ENCODE results near the gene SCAP. TPM values are rescaled to one million over a fixed set of nuclear protein-coding genes. Genes with fewer than 3 reads are reported as not detected.

The SCAP gene
- total RNA-seq, 1 experiment from 2014 or later = 115 TPM

GRCh38 chr3:47495111-47495510 is 19.4 kb upstream of the SCAP start:
- H3K4me1 Mint-ChIP-seq = no peaks in the 10 kb centered on the region
- no peak overlapping the region for H3K4me3 Mint-ChIP-seq
- ATAC-seq = no peak
- peaks cover 37% of the 10 kb centered on the region for H3K36me3 Mint-ChIP-seq
- ChIA-PET CTCF (interaction anchor here (0.8 kb wide), 1 partner anchor 7 kb away, joined by 4 read pairs; no protein-coding TSS in a partner anchor), POLR2A (no interaction called here)
- H3K27me3 Mint-ChIP-seq (ENCODE audit: low read depth) = no peaks in the 10 kb centered on the region
- no peak overlapping the region for H3K27ac Mint-ChIP-seq
- no peak for DNase-seq (ENCODE audit: low spot score)
- no peak for TF ChIP-seq AFF4 (CRISPR knock-in tag; IDR thresholded peaks at IDR 0.05; ENCODE audit: borderline replicate concordance)
- TF ChIP-seq ZNF396 (CRISPR knock-in tag; IDR thresholded peaks at IDR 0.05; ENCODE audit: borderline replicate concordance) = no peak
- no peak for TF ChIP-seq NFATC4 (CRISPR knock-in tag; IDR thresholded peaks at IDR 0.05)
- TF ChIP-seq TEAD1 (CRISPR knock-in tag; IDR thresholded peaks at IDR 0.05) = no peak
- no peak for TF ChIP-seq HMGXB4 (CRISPR knock-in tag; IDR thresholded peaks at IDR 0.05)
- no peak for TF ChIP-seq ZNF232 (CRISPR knock-in tag; IDR thresholded peaks at IDR 0.05)
- TF ChIP-seq MYBL2 (CRISPR knock-in tag; IDR thresholded peaks at IDR 0.05) = no peak
- TF ChIP-seq NFE2L1 (CRISPR knock-in tag; IDR thresholded peaks at IDR 0.05) = no peak
- TF ChIP-seq, protein P1, sequence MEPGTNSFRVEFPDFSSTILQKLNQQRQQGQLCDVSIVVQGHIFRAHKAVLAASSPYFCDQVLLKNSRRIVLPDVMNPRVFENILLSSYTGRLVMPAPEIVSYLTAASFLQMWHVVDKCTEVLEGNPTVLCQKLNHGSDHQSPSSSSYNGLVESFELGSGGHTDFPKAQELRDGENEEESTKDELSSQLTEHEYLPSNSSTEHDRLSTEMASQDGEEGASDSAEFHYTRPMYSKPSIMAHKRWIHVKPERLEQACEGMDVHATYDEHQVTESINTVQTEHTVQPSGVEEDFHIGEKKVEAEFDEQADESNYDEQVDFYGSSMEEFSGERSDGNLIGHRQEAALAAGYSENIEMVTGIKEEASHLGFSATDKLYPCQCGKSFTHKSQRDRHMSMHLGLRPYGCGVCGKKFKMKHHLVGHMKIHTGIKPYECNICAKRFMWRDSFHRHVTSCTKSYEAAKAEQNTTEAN (CRISPR knock-in tag; IDR thresholded peaks at IDR 0.05) = no peak
- TF ChIP-seq, protein P2, sequence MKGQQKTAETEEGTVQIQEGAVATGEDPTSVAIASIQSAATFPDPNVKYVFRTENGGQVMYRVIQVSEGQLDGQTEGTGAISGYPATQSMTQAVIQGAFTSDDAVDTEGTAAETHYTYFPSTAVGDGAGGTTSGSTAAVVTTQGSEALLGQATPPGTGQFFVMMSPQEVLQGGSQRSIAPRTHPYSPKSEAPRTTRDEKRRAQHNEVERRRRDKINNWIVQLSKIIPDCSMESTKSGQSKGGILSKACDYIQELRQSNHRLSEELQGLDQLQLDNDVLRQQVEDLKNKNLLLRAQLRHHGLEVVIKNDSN (CRISPR knock-in tag; IDR thresholded peaks at IDR 0.05) = no peak
- TF ChIP-seq, protein P3, sequence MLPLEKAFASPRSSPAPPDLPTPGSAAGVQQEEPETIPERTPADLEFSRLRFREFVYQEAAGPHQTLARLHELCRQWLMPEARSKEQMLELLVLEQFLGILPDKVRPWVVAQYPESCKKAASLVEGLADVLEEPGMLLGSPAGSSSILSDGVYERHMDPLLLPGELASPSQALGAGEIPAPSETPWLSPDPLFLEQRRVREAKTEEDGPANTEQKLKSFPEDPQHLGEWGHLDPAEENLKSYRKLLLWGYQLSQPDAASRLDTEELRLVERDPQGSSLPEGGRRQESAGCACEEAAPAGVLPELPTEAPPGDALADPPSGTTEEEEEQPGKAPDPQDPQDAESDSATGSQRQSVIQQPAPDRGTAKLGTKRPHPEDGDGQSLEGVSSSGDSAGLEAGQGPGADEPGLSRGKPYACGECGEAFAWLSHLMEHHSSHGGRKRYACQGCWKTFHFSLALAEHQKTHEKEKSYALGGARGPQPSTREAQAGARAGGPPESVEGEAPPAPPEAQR (CRISPR knock-in tag; IDR thresholded peaks at IDR 0.05) = no peak
- no peak for TF ChIP-seq EMX1 (CRISPR knock-in tag; IDR thresholded peaks at IDR 0.05)
- TF ChIP-seq NR3C1 (CRISPR knock-in tag; conservative IDR thresholded peaks at IDR 0.05; ENCODE audit: low read depth) = no peak
- TF ChIP-seq PRDM15 (CRISPR knock-in tag; IDR thresholded peaks at IDR 0.05) = no peak
- no peak for TF ChIP-seq SP1 (CRISPR knock-in tag; conservative IDR thresholded peaks at IDR 0.05)
- no peak for TF ChIP-seq E2F1 (CRISPR knock-in tag; IDR thresholded peaks at IDR 0.05)
- no peak for TF ChIP-seq IRF1 (CRISPR knock-in tag; IDR thresholded peaks at IDR 0.05)
- no peaks in the 10 kb centered on the region for H3K9me3 Mint-ChIP-seq
